Measurements from ENCODE around the gene SNRNP70.

Gene SNRNP70

GRCh38 chr19:49130325-49130724, 45.1 kb downstream of the SNRNP70 start:
- no peaks in the 10 kb centered on the region for H3K9me3 ChIP-seq (ENCODE audit: control insufficient read depth, low read length)
- H3K27me3 ChIP-seq (replicated peaks; ENCODE audit: control insufficient read depth, insufficient read depth, low read length, poor library complexity, severe bottlenecking) = no peaks in the 10 kb centered on the region
- no peak for DNase-seq
- H3K4me1 ChIP-seq (ENCODE audit: control insufficient read depth, insufficient read depth, low read length, poor library complexity, severe bottlenecking) = peaks cover 17% of the 10 kb centered on the region
- no peaks in the 10 kb centered on the region for H3K36me3 ChIP-seq (ENCODE audit: control insufficient read depth, insufficient read depth, low read length)
- no peak overlapping the region for H3K27ac ChIP-seq (ENCODE audit: insufficient read depth, low read length, poor library complexity, severe bottlenecking)
- no peak overlapping the region for H3K4me3 ChIP-seq (ENCODE audit: insufficient read depth, low read depth, low read length, poor library complexity, severe bottlenecking)

- Histone ChIP-seq H3K4me3 (ENCODE audit: insufficient read depth, low read depth, low read length, poor library complexity, severe bottlenecking) (peak overlapping the region; percentile 35), H3K4me1 (ENCODE audit: control insufficient read depth, insufficient read depth, low read length, poor library complexity, severe bottlenecking) (peaks cover 12% of the 10 kb centered on the region), H3K27me3 (replicated peaks; ENCODE audit: control insufficient read depth, insufficient read depth, low read length, poor library complexity, severe bottlenecking) (no peaks in the 10 kb centered on the region)
Measured at GRCh38 chr19:49132974-49133609, 47.8 kb downstream of the SNRNP70 start.

GRCh38 chr19:49133621-49134454, 48.6 kb downstream of the SNRNP70 start:
- Histone ChIP-seq H3K27ac (ENCODE audit: insufficient read depth, low read length, poor library complexity, severe bottlenecking) (no peak overlapping the region), H3K4me3 (ENCODE audit: insufficient read depth, low read depth, low read length, poor library complexity, severe bottlenecking) (peak overlapping the region; percentile 35), H3K36me3 (ENCODE audit: control insufficient read depth, insufficient read depth, low read length) (no peaks in the 10 kb centered on the region), H3K4me1 (ENCODE audit: control insufficient read depth, insufficient read depth, low read length, poor library complexity, severe bottlenecking) (peaks cover 12% of the 10 kb centered on the region), H3K27me3 (replicated peaks; ENCODE audit: control insufficient read depth, insufficient read depth, low read length, poor library complexity, severe bottlenecking) (no peaks in the 10 kb centered on the region), H3K9me3 (ENCODE audit: control insufficient read depth, low read length) (no peaks in the 10 kb centered on the region)
- DNase-seq = no peak

More at GRCh38 chr19:49132974-49133609, 47.8 kb downstream of the SNRNP70 start:
- no peak overlapping the region for H3K27ac ChIP-seq (ENCODE audit: insufficient read depth, low read length, poor library complexity, severe bottlenecking)
- no peaks in the 10 kb centered on the region for H3K9me3 ChIP-seq (ENCODE audit: control insufficient read depth, low read length)
- DNase-seq = no peak
- H3K36me3 ChIP-seq (ENCODE audit: control insufficient read depth, insufficient read depth, low read length) = no peaks in the 10 kb centered on the region

- Histone ChIP-seq H3K4me3 (ENCODE audit: insufficient read depth, low read depth, low read length, poor library complexity, severe bottlenecking) (no peak overlapping the region), H3K36me3 (ENCODE audit: control insufficient read depth, insufficient read depth, low read length) (no peaks in the 10 kb centered on the region), H3K27me3 (replicated peaks; ENCODE audit: control insufficient read depth, insufficient read depth, low read length, poor library complexity, severe bottlenecking) (no peaks in the 10 kb centered on the region), H3K4me1 (ENCODE audit: control insufficient read depth, insufficient read depth, low read length, poor library complexity, severe bottlenecking) (peaks cover 12% of the 10 kb centered on the region), H3K27ac (ENCODE audit: insufficient read depth, low read length, poor library complexity, severe bottlenecking) (no peak overlapping the region), H3K9me3 (ENCODE audit: control insufficient read depth, low read length) (no peaks in the 10 kb centered on the region)
- no peak for DNase-seq
Measured at GRCh38 chr19:49135686-49136085, 50.4 kb downstream of the SNRNP70 start.

GRCh38 chr19:49136771-49137171, 51.5 kb downstream of the SNRNP70 start:
- Histone ChIP-seq H3K36me3 (ENCODE audit: control insufficient read depth, insufficient read depth, low read length) (no peaks in the 10 kb centered on the region), H3K27me3 (replicated peaks; ENCODE audit: control insufficient read depth, insufficient read depth, low read length, poor library complexity, severe bottlenecking) (no peaks in the 10 kb centered on the region), H3K27ac (ENCODE audit: insufficient read depth, low read length, poor library complexity, severe bottlenecking) (no peak overlapping the region), H3K4me1 (ENCODE audit: control insufficient read depth, insufficient read depth, low read length, poor library complexity, severe bottlenecking) (peaks cover 12% of the 10 kb centered on the region), H3K9me3 (ENCODE audit: control insufficient read depth, low read length) (no peaks in the 10 kb centered on the region), H3K4me3 (ENCODE audit: insufficient read depth, low read depth, low read length, poor library complexity, severe bottlenecking) (no peak overlapping the region)
- DNase-seq = no peak

GRCh38 chr19:49140951-49141350, 55.7 kb downstream of the SNRNP70 start:
- H3K4me3 ChIP-seq (ENCODE audit: insufficient read depth, low read depth, low read length, poor library complexity, severe bottlenecking) = no peak overlapping the region
- peaks cover 7% of the 10 kb centered on the region for H3K27me3 ChIP-seq (replicated peaks; ENCODE audit: control insufficient read depth, insufficient read depth, low read length, poor library complexity, severe bottlenecking)
- no peaks in the 10 kb centered on the region for H3K9me3 ChIP-seq (ENCODE audit: control insufficient read depth, low read length)
- no peaks in the 10 kb centered on the region for H3K36me3 ChIP-seq (ENCODE audit: control insufficient read depth, insufficient read depth, low read length)
- peaks cover 4% of the 10 kb centered on the region for H3K4me1 ChIP-seq (ENCODE audit: control insufficient read depth, insufficient read depth, low read length, poor library complexity, severe bottlenecking)
- DNase-seq = no peak
- no peak overlapping the region for H3K27ac ChIP-seq (ENCODE audit: insufficient read depth, low read length, poor library complexity, severe bottlenecking)

- Histone ChIP-seq H3K27me3 (replicated peaks; ENCODE audit: control insufficient read depth, insufficient read depth, low read length, poor library complexity, severe bottlenecking) (peaks cover 11% of the 10 kb centered on the region), H3K9me3 (ENCODE audit: control insufficient read depth, low read length) (no peaks in the 10 kb centered on the region), H3K36me3 (ENCODE audit: control insufficient read depth, insufficient read depth, low read length) (no peaks in the 10 kb centered on the region), H3K4me3 (ENCODE audit: insufficient read depth, low read depth, low read length, poor library complexity, severe bottlenecking) (no peak overlapping the region), H3K27ac (ENCODE audit: insufficient read depth, low read length, poor library complexity, severe bottlenecking) (no peak overlapping the region), H3K4me1 (ENCODE audit: control insufficient read depth, insufficient read depth, low read length, poor library complexity, severe bottlenecking) (peaks cover 8% of the 10 kb centered on the region)
- DNase-seq = no peak
Measured at GRCh38 chr19:49141352-49141751, 56.1 kb downstream of the SNRNP70 start.

GRCh38 chr19:49142866-49143335, 57.6 kb downstream of the SNRNP70 start:
- DNase-seq = no peak
- Histone ChIP-seq H3K27me3 (replicated peaks; ENCODE audit: control insufficient read depth, insufficient read depth, low read length, poor library complexity, severe bottlenecking) (peaks cover 11% of the 10 kb centered on the region), H3K36me3 (ENCODE audit: control insufficient read depth, insufficient read depth, low read length) (no peaks in the 10 kb centered on the region), H3K4me3 (ENCODE audit: insufficient read depth, low read depth, low read length, poor library complexity, severe bottlenecking) (peak overlapping the region; percentile 13), H3K9me3 (ENCODE audit: control insufficient read depth, low read length) (no peaks in the 10 kb centered on the region), H3K4me1 (ENCODE audit: control insufficient read depth, insufficient read depth, low read length, poor library complexity, severe bottlenecking) (peaks cover 8% of the 10 kb centered on the region), H3K27ac (ENCODE audit: insufficient read depth, low read length, poor library complexity, severe bottlenecking) (no peak overlapping the region)

GRCh38 chr19:49145573-49146407, 60.5 kb downstream of the SNRNP70 start:
- Histone ChIP-seq H3K4me1 (ENCODE audit: control insufficient read depth, insufficient read depth, low read length, poor library complexity, severe bottlenecking) (peaks cover 28% of the 10 kb centered on the region), H3K4me3 (ENCODE audit: insufficient read depth, low read depth, low read length, poor library complexity, severe bottlenecking) (peak overlapping the region; percentile 3), H3K27ac (ENCODE audit: insufficient read depth, low read length, poor library complexity, severe bottlenecking) (no peak overlapping the region), H3K27me3 (replicated peaks; ENCODE audit: control insufficient read depth, insufficient read depth, low read length, poor library complexity, severe bottlenecking) (peaks cover 34% of the 10 kb centered on the region), H3K36me3 (ENCODE audit: control insufficient read depth, insufficient read depth, low read length) (no peaks in the 10 kb centered on the region), H3K9me3 (ENCODE audit: control insufficient read depth, low read length) (no peaks in the 10 kb centered on the region)
- peak; percentile 57 to 71 (median 62) for DNase-seq
